WERI-Rb-1 (cell line): ENCODE results near the gene CEP44.
"Not testable (repeated sequence)": the region's sequence is repeated elsewhere in the genome, so short reads cannot be mapped to it uniquely, and the experiment has no call there.

Experiments used
- DNase-seq: peaks from one replicate; pipeline ENCODE4 v3.0.0-alpha.2; 2020
- H3K27ac ChIP-seq: fragments of 250-450 bp; sonication (Bioruptor Pico); 2 replicates; pipeline ENCODE4 v1.5.1; 2020; ENCODE audit warnings: mild to moderate bottlenecking, moderate library complexity
- H3K27me3 ChIP-seq: fragments of 250-450 bp; sonication (Bioruptor Pico); 2 replicates; pipeline ENCODE4 v1.5.1; 2021; ENCODE audit warnings: mild to moderate bottlenecking, low read depth, moderate library complexity; ENCODE audit not compliant: insufficient read depth, severe bottlenecking
- H3K36me3 ChIP-seq: fragments of 250-450 bp; sonication (Bioruptor Pico); 2 replicates; pipeline ENCODE4 v1.5.1; 2020; ENCODE audit warnings: mild to moderate bottlenecking, moderate library complexity
- H3K4me3 ChIP-seq: 2 replicates; pipeline ENCODE4 v1.5.1; 2011; ENCODE audit warnings: low read depth, mild to moderate bottlenecking, control low read depth, low read length
- H3K9me3 ChIP-seq: fragments of 250-450 bp; sonication (Bioruptor Pico); 2 replicates; pipeline ENCODE4 v1.5.1; 2021; ENCODE audit warnings: mild to moderate bottlenecking, moderate library complexity; ENCODE audit not compliant: severe bottlenecking
- CTCF ChIP-seq: IDR thresholded peaks from 2 replicates; pipeline ENCODE4 v1.5.1; 2011; ENCODE audit warnings: low read depth, mild to moderate bottlenecking, control low read depth, inconsistent platforms, low read length

The CEP44 gene

GRCh38 chr4:174369985-174370384, 86.3 kb downstream of the CEP44 start:
- Histone ChIP-seq H3K9me3 (peaks cover 2% of the 10 kb centered on the region), H3K27ac (no peak overlapping the region), H3K27me3 (no peaks in the 10 kb centered on the region), H3K4me3 (no peak overlapping the region), H3K36me3 (no peaks in the 10 kb centered on the region)
- TF ChIP-seq CTCF, result no peak
- no peak for DNase-seq

GRCh38 chr4:174373821-174374220, 90.1 kb downstream of the CEP44 start:
- Histone ChIP-seq H3K36me3 (no peaks in the 10 kb centered on the region), H3K4me3 (no peak overlapping the region), H3K27ac (no peak overlapping the region), H3K27me3 (no peaks in the 10 kb centered on the region), H3K9me3 (no peaks in the 10 kb centered on the region)
- TF ChIP-seq CTCF, result no peak
- no peak for DNase-seq

- DNase-seq, result no peak
- H3K4me3 ChIP-seq, result no peak overlapping the region
- no peaks in the 10 kb centered on the region for H3K27me3 ChIP-seq
- H3K36me3 ChIP-seq, result no peaks in the 10 kb centered on the region
- H3K27ac ChIP-seq, result no peak overlapping the region
- no peaks in the 10 kb centered on the region for H3K9me3 ChIP-seq
- TF ChIP-seq CTCF, result no peak
These were observed 91.7 kb downstream of the CEP44 start for GRCh38 chr4:174375422-174375821.

GRCh38 chr4:174377613-174378012, 93.9 kb downstream of the CEP44 start:
- no peak for DNase-seq
- no peaks in the 10 kb centered on the region for H3K36me3 ChIP-seq
- H3K27me3 ChIP-seq, result no peaks in the 10 kb centered on the region
- no peaks in the 10 kb centered on the region for H3K9me3 ChIP-seq
- no peak for TF ChIP-seq CTCF
- H3K4me3 ChIP-seq, result no peak overlapping the region
- no peak overlapping the region for H3K27ac ChIP-seq

- Histone ChIP-seq H3K9me3 (no peaks in the 10 kb centered on the region), H3K4me3 (no peak overlapping the region), H3K36me3 (no peaks in the 10 kb centered on the region), H3K27me3 (no peaks in the 10 kb centered on the region), H3K27ac (no peak overlapping the region)
- no peak for DNase-seq
- TF ChIP-seq CTCF, result no peak
These were observed 95.2 kb downstream of the CEP44 start for GRCh38 chr4:174378951-174379350.

GRCh38 chr4:174380206-174380605, 96.5 kb downstream of the CEP44 start:
- H3K27ac ChIP-seq, result peak overlapping the region; percentile 40
- not testable (repeated sequence) for H3K36me3 ChIP-seq, H3K27me3 ChIP-seq, H3K4me3 ChIP-seq, H3K9me3 ChIP-seq
- DNase-seq, result peak; percentile 65
